A673 (cell line): ENCODE measurements around the gene ROR1. TPM values are rescaled to one million over a fixed set of nuclear protein-coding genes. Genes with fewer than 3 reads are reported as not detected.

Experiments
- BruUV-seq: library from RNA; stranded (reverse); fragments of 400-500 nt; replicated peaks from 2 replicates; lab custom pipeline; 2021; lab: Mats Ljungman, UMichigan
- CTCF ChIA-PET: fragments of 300-600 bp; sonication (Branson Sonifier 250); formaldehyde crosslinking; loops from one replicate; lab custom pipeline; 2022; ENCODE audit warnings: antibody characterized with exemption; lab: Charles Lee
- POLR2A ChIA-PET: fragments of 300-600 bp; sonication (Branson Sonifier 250); formaldehyde crosslinking; loops from one replicate; lab custom pipeline; 2022; ENCODE audit warnings: antibody characterized with exemption; ENCODE audit not compliant: low non-redundant PET; lab: Charles Lee
- DNase-seq: peaks from one replicate; pipeline ENCODE4 v3.0.0-alpha.2; 2015; ENCODE audit warnings: low spot score
- H3K27ac ChIP-seq: fragments of 200-600 bp; sonication (generic); 2 replicates; pipeline ENCODE4 v1.5.1; 2016; ENCODE audit warnings: mixed run types, low read depth, mild to moderate bottlenecking, mixed read lengths, antibody characterized with exemption, low read length; ENCODE audit not compliant: poor library complexity, severe bottlenecking
- H3K27me3 ChIP-seq: fragments of 200-600 bp; sonication (generic); replicated peaks from 2 replicates; pipeline ENCODE4 v1.6.1; 2017; ENCODE audit warnings: mixed run types, low read depth, mild to moderate bottlenecking, mixed read lengths, antibody characterized with exemption, low read length; ENCODE audit not compliant: insufficient read depth, poor library complexity
- H3K36me3 ChIP-seq: fragments of 200-600 bp; sonication (generic); 2 replicates; pipeline ENCODE4 v1.6.1; 2016; ENCODE audit warnings: mixed run types, mild to moderate bottlenecking, mixed read lengths, antibody characterized with exemption, low read length; ENCODE audit not compliant: insufficient read depth, poor library complexity, severe bottlenecking
- H3K4me1 ChIP-seq: fragments of 200-600 bp; sonication (generic); 2 replicates; pipeline ENCODE4 v1.6.1; 2017; ENCODE audit warnings: mixed run types, mild to moderate bottlenecking, mixed read lengths, antibody characterized with exemption, low read length; ENCODE audit not compliant: insufficient read depth, poor library complexity, severe bottlenecking
- H3K4me3 ChIP-seq: fragments of 200-600 bp; sonication (generic); 2 replicates; pipeline ENCODE4 v1.5.1; 2016; ENCODE audit warnings: low read depth, mixed run types, mild to moderate bottlenecking, mixed read lengths, low read length; ENCODE audit not compliant: poor library complexity, severe bottlenecking
- H3K9me3 ChIP-seq: fragments of 200-600 bp; sonication (generic); 2 replicates; pipeline ENCODE4 v1.6.1; 2016; ENCODE audit warnings: mixed run types, low read depth, mild to moderate bottlenecking, mixed read lengths, antibody characterized with exemption, low read length; ENCODE audit not compliant: poor library complexity, severe bottlenecking
- CTCF ChIP-seq: fragments of 300-800, 200-600 bp; sonication (generic); conservative IDR thresholded peaks from 2 replicates; pipeline ENCODE4 v1.5.1; 2017; ENCODE audit warnings: low read depth, mild to moderate bottlenecking, antibody characterized with exemption, low read length, moderate library complexity, mixed read lengths
- EZH2 ChIP-seq: fragments of 200-600 bp; sonication (generic); IDR thresholded peaks from 2 replicates; pipeline ENCODE4 v1.6.1; 2017; ENCODE audit warnings: borderline replicate concordance, low read depth, mild to moderate bottlenecking, mixed read lengths, antibody characterized with exemption, low read length; ENCODE audit not compliant: poor library complexity, severe bottlenecking
- intact Hi-C: fragments of 100-400 bp; cut with micrococcal nuclease; formaldehyde crosslinking; loops from one replicate; pipeline ENCODE4 v1.10.0; 2022; ENCODE audit not compliant: unreplicated experiment
- total RNA-seq: library from RNA; stranded (reverse); gene quantifications from 2 replicates; pipeline ENCODE4 v1.2.3, GENCODE V29; 2021

The ROR1 gene
- total RNA-seq, 1 experiment from 2014 or later: 7.4 TPM

- Histone ChIP-seq H3K9me3 (no peaks in the 10 kb centered on the region), H3K4me1 (peaks cover 9% of the 10 kb centered on the region), H3K27ac (no peak overlapping the region), H3K4me3 (no peak overlapping the region), H3K27me3 (no peaks in the 10 kb centered on the region), H3K36me3 (no peaks in the 10 kb centered on the region)
- intact Hi-C loops: no loop called here
- no peak for DNase-seq
- CTCF ChIA-PET: no interaction called here
- no TSS peak for BruUV-seq
- TF ChIP-seq EZH2 (no peak), CTCF (no peak)
- POLR2A ChIA-PET: no interaction called here
Measured at GRCh38 chr1:64183395-64184002, 409.7 kb downstream of the ROR1 start.

- POLR2A ChIA-PET: no interaction called here
- TF ChIP-seq CTCF (no peak), EZH2 (no peak)
- H3K27me3 ChIP-seq: no peaks in the 10 kb centered on the region
- no peak for DNase-seq
- CTCF ChIA-PET: no interaction called here
- intact Hi-C loops: no loop called here
- peaks cover 9% of the 10 kb centered on the region for H3K4me1 ChIP-seq
- no peak overlapping the region for H3K27ac ChIP-seq
- no TSS peak for BruUV-seq
- no peaks in the 10 kb centered on the region for H3K36me3 ChIP-seq
- H3K4me3 ChIP-seq: no peak overlapping the region
- H3K9me3 ChIP-seq: no peaks in the 10 kb centered on the region
Measured at GRCh38 chr1:64184003-64184440, 410.2 kb downstream of the ROR1 start.

- H3K36me3 ChIP-seq: no peaks in the 10 kb centered on the region
- ChIA-PET POLR2A (interaction anchor here (0.6 kb wide), 1 partner anchor 315 kb away, joined by 4 read pairs; no protein-coding TSS in a partner anchor), CTCF (no interaction called here)
- DNase-seq: no peak
- intact Hi-C loops: no loop called here
- BruUV-seq: no TSS peak
- no peaks in the 10 kb centered on the region for H3K9me3 ChIP-seq
- H3K27me3 ChIP-seq: no peaks in the 10 kb centered on the region
- no peak overlapping the region for H3K27ac ChIP-seq
- TF ChIP-seq EZH2: no peak
- no peak for TF ChIP-seq CTCF
- no peak overlapping the region for H3K4me3 ChIP-seq
- peaks cover 9% of the 10 kb centered on the region for H3K4me1 ChIP-seq
Measured at GRCh38 chr1:64186138-64186897, 412.5 kb downstream of the ROR1 start.
